PFSK-1 (cell line): Measurements from ENCODE around the gene RPTN.

Experiments used
- POLR2AphosphoS5 ChIP-seq: IDR thresholded peaks from 2 replicates; pipeline ENCODE4 v1.6.1; 2012; ENCODE audit warnings: low read depth, mild to moderate bottlenecking, control low read depth, low read length, moderate library complexity
- REST ChIP-seq, 2 experiments: IDR thresholded peaks; 2 replicates each; pipeline versions ENCODE4 v1.6.1 to v1.8.0; 2011 to 2012; ENCODE audit warnings: low read depth in 2 of 2, low read length in 2 of 2, control low read depth in 1 of 2, inconsistent platforms in 1 of 2, mild to moderate bottlenecking in 1 of 2, moderate library complexity in 1 of 2; ENCODE audit not compliant: insufficient read depth in 1 of 2
- SIN3A ChIP-seq: IDR thresholded peaks from 2 replicates; pipeline ENCODE4 v1.6.1; 2012; ENCODE audit warnings: mild to moderate bottlenecking, low read length, moderate library complexity, borderline replicate concordance; ENCODE audit not compliant: insufficient read depth
- TAF1 ChIP-seq: IDR thresholded peaks from 2 replicates; pipeline ENCODE4 v1.6.1; 2012; ENCODE audit warnings: low read length, control low read depth, borderline replicate concordance; ENCODE audit not compliant: insufficient read depth

GRCh38 chr1:152141971-152142584, 16.9 kb downstream of the RPTN start:
- no peak for TF ChIP-seq SIN3A
- no peak for TF ChIP-seq TAF1
- no peak for TF ChIP-seq POLR2AphosphoS5
- TF ChIP-seq REST (IDR thresholded peaks at IDR 0.05; ENCODE audit: insufficient read depth in 1 of 2, low read depth in 2 of 2, low read length in 2 of 2) = no peak
